Adrenal gland (tissue), 12 donors: Measurements from ENCODE around the gene CPT1A. TPM values are rescaled to one million over a fixed set of nuclear protein-coding genes. Genes with fewer than 3 reads are reported as not detected.

Experiments used
- DNase-seq, 7 donors: peaks; one replicate each; pipeline ENCODE4 v3.0.0-alpha.2; 2019 to 2020
- H3K27ac ChIP-seq, 5 donors: fragments of 200-600 bp; sonication (generic) in 4 of 5; 1 replicate in 3 of 5; 2 replicates in 2 of 5; pipeline versions ENCODE4 v1.5.1 to v1.8.0; 2016 to 2020; ENCODE audit warnings: mild to moderate bottlenecking in 1 of 5
- H3K27me3 ChIP-seq: fragments of 200-600 bp; 2 replicates; pipeline ENCODE4 v1.8.0; 2021
- H3K36me3 ChIP-seq, 2 donors: fragments of 200-600 bp; replicated peaks in 1 of 2; 1 replicate in 1 of 2; 2 replicates in 1 of 2; pipeline versions ENCODE4 v1.5.1 to v1.8.0; 2018 to 2022
- H3K4me1 ChIP-seq, 2 donors: fragments of 200-600 bp; replicated peaks in 1 of 2; 1 replicate in 1 of 2; 2 replicates in 1 of 2; pipeline versions ENCODE4 v1.5.1 to v1.8.0; 2018 to 2021
- H3K4me3 ChIP-seq, 4 donors: fragments of 200-600 bp; sonication (generic) in 3 of 4; one replicate each; pipeline ENCODE4 v1.5.1; 2016 to 2018
- H3K9me3 ChIP-seq, 3 donors: fragments of 200-600 bp; sonication (generic) in 1 of 3; replicated peaks in 1 of 3; 1 replicate in 2 of 3; 2 replicates in 1 of 3; pipeline versions ENCODE4 v1.5.1 to v1.8.0; 2016 to 2021
- CTCF ChIP-seq, 6 experiments: fragments of 450-650 bp in 4 of 6; fragments of 200-600 bp in 2 of 6; sonication (generic) in 1 of 6; IDR thresholded peaks; 1 replicate in 5 of 6; 2 replicates in 1 of 6; pipeline versions ENCODE4 v1.5.1 to v1.8.0; 2016 to 2021; ENCODE audit warnings: antibody characterized with exemption in 6 of 6, mild to moderate bottlenecking in 2 of 6, moderate library complexity in 1 of 6
- POLR2A ChIP-seq, 2 donors: fragments of 450-650 bp; IDR thresholded peaks; one replicate each; pipeline ENCODE4 v1.6.1; 2017; ENCODE audit warnings: antibody characterized with exemption in 2 of 2, mild to moderate bottlenecking in 2 of 2, moderate library complexity in 1 of 2
- WGBS, 4 donors: extraction: QIAGEN DNeasy Blood & Tissue Kit in 2 of 4; methylation state at CpG; one replicate each; pipeline versions ENCODE4 v1.1.5 to v1.1.7; 2013 to 2017; 5-methylcytosine and 5-hydroxymethylcytosine counted together
- intact Hi-C, 2 donors: fragments of 100-400 bp; cut with DNase I; formaldehyde crosslinking; loops; one replicate each; pipeline versions ENCODE4 v1.14.1 to v1.15.0; 2022 to 2023
- polyA plus RNA-seq, 3 donors: library from polyadenylated mRNA; stranded (reverse); fragments of 200-250 nt in 2 of 3; fragments of 350-450 nt in 1 of 3; fragmentation: Illumina TruSeq in 1 of 3; extraction: RNeasy Lipid Tissue Mini Kit (QIAGEN cat#74804) in 1 of 3; gene quantifications; one replicate each; pipeline ENCODE4 v1.2.3, GENCODE V29; 2013 to 2014
- total RNA-seq, 9 donors: library from RNA; depleted of rRNA in 4 of 9; stranded (reverse); fragments of >200 nt in 4 of 9; fragments of 120-200 nt in 1 of 9; fragmentation: NEBNext Ultra II Directional in 1 of 9; extraction: Animal tissue kit (Norgen Biotek cat#: 25700) in 1 of 9; gene quantifications; one replicate each; pipeline versions ENCODE4 v1.1.0 to v1.2.4, GENCODE V29; 2013 to 2023
- donor health status: healthy with polysubstance abuse.
- donor health status: Bipolar disorder and iron deficiency.
- donor health status: DM: yes; HTN: yes; CAD: no.
- donor health status: DM: no; HTN: no; CAD: no.
- donor health status: DM: no; HTN: no; CAD: no.
- donor health status: DM: yes; HTN: yes; CAD: no.

CPT1A gene
- total and polyA plus RNA-seq, 12 donors = 15.2 to 140 (median 66.0) TPM

GRCh38 chr11:68865241-68865640, 23.5 kb upstream of the CPT1A start:
- no peaks in the 10 kb centered on the region for H3K9me3 ChIP-seq
- intact Hi-C loops = no loop called here

GRCh38 chr11:68863553-68864265, 22.0 kb upstream of the CPT1A start:
- H3K27ac ChIP-seq = no peak overlapping the region
- 85 to 94% (median 91%) methylated on average over 2 to 3 of the region's 3 CpGs for WGBS, 4 donors
- intact Hi-C loops = no loop called here

More at GRCh38 chr11:68865241-68865640, 23.5 kb upstream of the CPT1A start:
- Histone ChIP-seq H3K4me3 (no peak overlapping the region), H3K27ac (no peak overlapping the region), H3K36me3 (no peaks in the 10 kb centered on the region), H3K27me3 (no peaks in the 10 kb centered on the region), H3K4me1 (peaks cover 3 to 4% of the 10 kb centered on the region in 2 donors)
- WGBS, 4 donors = 90 to 97% (median 93%) methylated on average over 8 to 11 of the region's 11 CpGs
- no peak for DNase-seq
- TF ChIP-seq CTCF (IDR thresholded peaks at IDR 0.05) (no peak), POLR2A (IDR thresholded peaks at IDR 0.05) (no peak)

GRCh38 chr11:68862421-68862820, 20.7 kb upstream of the CPT1A start:
- Histone ChIP-seq H3K4me1 (peaks cover 3 to 6% of the 10 kb centered on the region in 2 donors), H3K27me3 (no peaks in the 10 kb centered on the region), H3K9me3 (no peaks in the 10 kb centered on the region), H3K4me3 (no peak overlapping the region), H3K27ac (no peak overlapping the region), H3K36me3 (no peaks in the 10 kb centered on the region)
- intact Hi-C loops = no loop called here
- 70 to 81% (median 79%) methylated on average over 6 of the region's 6 CpGs for WGBS, 4 donors
- TF ChIP-seq POLR2A (IDR thresholded peaks at IDR 0.05) (no peak), CTCF (IDR thresholded peaks at IDR 0.05) (no peak)
- no peak for DNase-seq

More at GRCh38 chr11:68863553-68864265, 22.0 kb upstream of the CPT1A start:
- H3K36me3 ChIP-seq = no peaks in the 10 kb centered on the region
- no peak overlapping the region for H3K4me3 ChIP-seq
- TF ChIP-seq POLR2A (IDR thresholded peaks at IDR 0.05) (no peak), CTCF (IDR thresholded peaks at IDR 0.05) (no peak)
- no peaks in the 10 kb centered on the region for H3K27me3 ChIP-seq
- H3K9me3 ChIP-seq = no peaks in the 10 kb centered on the region
- peaks cover 3 to 4% of the 10 kb centered on the region in 2 donors for H3K4me1 ChIP-seq
- no peak for DNase-seq

GRCh38 chr11:68859123-68859522, 17.4 kb upstream of the CPT1A start:
- intact Hi-C loops = no loop called here
- H3K27me3 ChIP-seq = no peaks in the 10 kb centered on the region
- no peaks in the 10 kb centered on the region for H3K36me3 ChIP-seq
- TF ChIP-seq POLR2A (IDR thresholded peaks at IDR 0.05) = no peak
- no peak for TF ChIP-seq CTCF (IDR thresholded peaks at IDR 0.05)
- DNase-seq = no peak
- H3K4me1 ChIP-seq = peaks cover 5 to 21% of the 10 kb centered on the region in 2 donors
- H3K9me3 ChIP-seq = no peaks in the 10 kb centered on the region
- no peak overlapping the region for H3K4me3 ChIP-seq
- 76 to 84% (median 81%) methylated on average over 8 of the region's 8 CpGs for WGBS, 4 donors
- H3K27ac ChIP-seq = no peak overlapping the region
